ENCODE results near the gene CUL7. TPM values are rescaled to one million over a fixed set of nuclear protein-coding genes. Genes with fewer than 3 reads are reported as not detected.

The CUL7 gene
- total and polyA plus RNA-seq, 9 of the 15 experiments (the other 6 are each of a cell fraction or from before 2014, with no cell fraction given): 0.44 to 20.1 (median 8.6) TPM

DNA sequence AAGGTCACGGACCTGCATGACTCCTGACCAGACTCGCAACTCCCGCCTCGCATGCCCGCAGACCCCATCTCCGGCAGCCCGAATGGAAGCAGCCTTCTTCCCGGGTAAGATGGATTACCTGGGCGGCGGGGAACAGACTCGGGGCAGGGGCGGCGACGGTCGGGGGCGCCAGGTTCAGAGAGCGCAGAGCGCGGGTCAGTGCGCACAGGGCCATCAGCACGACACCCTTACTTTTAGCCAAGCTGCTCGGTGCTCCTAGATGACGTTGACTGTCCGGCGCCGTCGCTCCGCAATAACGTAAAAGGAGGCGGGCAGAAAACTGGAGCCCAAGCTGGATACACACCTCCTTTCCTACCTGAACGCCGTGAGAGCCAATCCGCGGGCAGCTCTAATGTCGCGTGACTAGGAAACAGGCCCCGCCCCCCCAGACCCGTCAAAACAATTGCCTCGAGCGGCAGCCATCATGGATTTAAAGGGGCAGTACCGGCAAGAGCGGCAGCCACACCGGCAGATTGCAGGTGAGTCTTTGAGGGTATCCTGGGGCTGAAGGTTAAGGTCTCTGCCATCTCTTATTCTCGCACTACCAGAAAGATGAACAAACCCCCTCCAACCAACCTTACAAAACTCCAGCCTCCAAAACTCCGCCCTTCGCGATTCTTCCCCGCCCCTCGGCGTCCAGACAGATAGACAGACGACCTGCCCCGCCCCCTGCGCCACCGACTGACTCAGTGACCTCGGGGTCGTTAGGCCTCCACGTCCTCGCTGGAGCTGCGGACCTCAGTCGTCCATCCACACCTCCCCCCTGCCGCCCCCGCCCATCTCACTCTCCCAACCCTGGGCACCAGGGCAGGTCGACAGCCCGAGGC is 5.8 kb upstream of the CUL7 start, which contains the start of the genes KLC4 and MRPL2 (continued):
- 0 out of 2 replicates have a peak, but pooled peaks have one; percentile 14 for TF ChIP-seq KLF6 (CRISPR knock-in tag; IDR thresholded peaks at IDR 0.05; ENCODE audit: borderline replicate concordance)
- TF ChIP-seq ZNF23 (CRISPR knock-in tag; IDR thresholded peaks at IDR 0.05): no peak
- TF ChIP-seq GABPB1 (CRISPR knock-in tag; IDR thresholded peaks at IDR 0.05): peak; percentile 62; the same call in 1 of the 2 replicates
- TF ChIP-seq HDAC3 (IDR thresholded peaks at IDR 0.05; ENCODE audit: borderline replicate concordance, partially characterized antibody): no peak
- TF ChIP-seq, protein P1, sequence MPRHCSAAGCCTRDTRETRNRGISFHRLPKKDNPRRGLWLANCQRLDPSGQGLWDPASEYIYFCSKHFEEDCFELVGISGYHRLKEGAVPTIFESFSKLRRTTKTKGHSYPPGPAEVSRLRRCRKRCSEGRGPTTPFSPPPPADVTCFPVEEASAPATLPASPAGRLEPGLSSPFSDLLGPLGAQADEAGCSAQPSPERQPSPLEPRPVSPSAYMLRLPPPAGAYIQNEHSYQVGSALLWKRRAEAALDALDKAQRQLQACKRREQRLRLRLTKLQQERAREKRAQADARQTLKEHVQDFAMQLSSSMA (CRISPR knock-in tag; IDR thresholded peaks at IDR 0.05): no peak
- TF ChIP-seq ZNF263 (CRISPR knock-in tag; IDR thresholded peaks at IDR 0.05; ENCODE audit: borderline replicate concordance): peak; percentile 50; the same call in 1 of the 2 replicates
- no peak for TF ChIP-seq RBM15 (IDR thresholded peaks at IDR 0.05; ENCODE audit: insufficient read depth, low read length)
- no peak for TF ChIP-seq MTF1 (CRISPR knock-in tag; IDR thresholded peaks at IDR 0.05; ENCODE audit: borderline replicate concordance)
- TF ChIP-seq, protein P2, sequence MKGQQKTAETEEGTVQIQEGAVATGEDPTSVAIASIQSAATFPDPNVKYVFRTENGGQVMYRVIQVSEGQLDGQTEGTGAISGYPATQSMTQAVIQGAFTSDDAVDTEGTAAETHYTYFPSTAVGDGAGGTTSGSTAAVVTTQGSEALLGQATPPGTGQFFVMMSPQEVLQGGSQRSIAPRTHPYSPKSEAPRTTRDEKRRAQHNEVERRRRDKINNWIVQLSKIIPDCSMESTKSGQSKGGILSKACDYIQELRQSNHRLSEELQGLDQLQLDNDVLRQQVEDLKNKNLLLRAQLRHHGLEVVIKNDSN (CRISPR knock-in tag; IDR thresholded peaks at IDR 0.05): peak; percentile 83
- peak; percentile 94 for TF ChIP-seq POLR2B (IDR thresholded peaks at IDR 0.05; ENCODE audit: low read depth, partially characterized antibody)
- TF ChIP-seq, protein P3, sequence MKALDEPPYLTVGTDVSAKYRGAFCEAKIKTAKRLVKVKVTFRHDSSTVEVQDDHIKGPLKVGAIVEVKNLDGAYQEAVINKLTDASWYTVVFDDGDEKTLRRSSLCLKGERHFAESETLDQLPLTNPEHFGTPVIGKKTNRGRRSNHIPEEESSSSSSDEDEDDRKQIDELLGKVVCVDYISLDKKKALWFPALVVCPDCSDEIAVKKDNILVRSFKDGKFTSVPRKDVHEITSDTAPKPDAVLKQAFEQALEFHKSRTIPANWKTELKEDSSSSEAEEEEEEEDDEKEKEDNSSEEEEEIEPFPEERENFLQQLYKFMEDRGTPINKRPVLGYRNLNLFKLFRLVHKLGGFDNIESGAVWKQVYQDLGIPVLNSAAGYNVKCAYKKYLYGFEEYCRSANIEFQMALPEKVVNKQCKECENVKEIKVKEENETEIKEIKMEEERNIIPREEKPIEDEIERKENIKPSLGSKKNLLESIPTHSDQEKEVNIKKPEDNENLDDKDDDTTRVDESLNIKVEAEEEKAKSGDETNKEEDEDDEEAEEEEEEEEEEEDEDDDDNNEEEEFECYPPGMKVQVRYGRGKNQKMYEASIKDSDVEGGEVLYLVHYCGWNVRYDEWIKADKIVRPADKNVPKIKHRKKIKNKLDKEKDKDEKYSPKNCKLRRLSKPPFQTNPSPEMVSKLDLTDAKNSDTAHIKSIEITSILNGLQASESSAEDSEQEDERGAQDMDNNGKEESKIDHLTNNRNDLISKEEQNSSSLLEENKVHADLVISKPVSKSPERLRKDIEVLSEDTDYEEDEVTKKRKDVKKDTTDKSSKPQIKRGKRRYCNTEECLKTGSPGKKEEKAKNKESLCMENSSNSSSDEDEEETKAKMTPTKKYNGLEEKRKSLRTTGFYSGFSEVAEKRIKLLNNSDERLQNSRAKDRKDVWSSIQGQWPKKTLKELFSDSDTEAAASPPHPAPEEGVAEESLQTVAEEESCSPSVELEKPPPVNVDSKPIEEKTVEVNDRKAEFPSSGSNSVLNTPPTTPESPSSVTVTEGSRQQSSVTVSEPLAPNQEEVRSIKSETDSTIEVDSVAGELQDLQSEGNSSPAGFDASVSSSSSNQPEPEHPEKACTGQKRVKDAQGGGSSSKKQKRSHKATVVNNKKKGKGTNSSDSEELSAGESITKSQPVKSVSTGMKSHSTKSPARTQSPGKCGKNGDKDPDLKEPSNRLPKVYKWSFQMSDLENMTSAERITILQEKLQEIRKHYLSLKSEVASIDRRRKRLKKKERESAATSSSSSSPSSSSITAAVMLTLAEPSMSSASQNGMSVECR (CRISPR knock-in tag; IDR thresholded peaks at IDR 0.05): peak; percentile 88
- TF ChIP-seq ETV5 (CRISPR knock-in tag; IDR thresholded peaks at IDR 0.05; ENCODE audit: low read depth): peak; percentile 50; the same call in 1 of the 2 replicates
- TF ChIP-seq KDM5B (IDR thresholded peaks at IDR 0.05; ENCODE audit: insufficient replicate concordance, low read depth, low read length): peak; percentile 81
- TF ChIP-seq, protein P4, sequence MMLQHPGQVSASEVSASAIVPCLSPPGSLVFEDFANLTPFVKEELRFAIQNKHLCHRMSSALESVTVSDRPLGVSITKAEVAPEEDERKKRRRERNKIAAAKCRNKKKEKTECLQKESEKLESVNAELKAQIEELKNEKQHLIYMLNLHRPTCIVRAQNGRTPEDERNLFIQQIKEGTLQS (IDR thresholded peaks at IDR 0.05): peak; percentile 39; the same call in 1 of the 2 replicates
- TF ChIP-seq, protein P4 (CRISPR knock-in tag; conservative IDR thresholded peaks at IDR 0.05): 0 out of 2 replicates have a peak, but pooled peaks have one; percentile 35
- peak; percentile 84 for TF ChIP-seq EGR1 (conservative IDR thresholded peaks at IDR 0.05)
- TF ChIP-seq, protein P5, sequence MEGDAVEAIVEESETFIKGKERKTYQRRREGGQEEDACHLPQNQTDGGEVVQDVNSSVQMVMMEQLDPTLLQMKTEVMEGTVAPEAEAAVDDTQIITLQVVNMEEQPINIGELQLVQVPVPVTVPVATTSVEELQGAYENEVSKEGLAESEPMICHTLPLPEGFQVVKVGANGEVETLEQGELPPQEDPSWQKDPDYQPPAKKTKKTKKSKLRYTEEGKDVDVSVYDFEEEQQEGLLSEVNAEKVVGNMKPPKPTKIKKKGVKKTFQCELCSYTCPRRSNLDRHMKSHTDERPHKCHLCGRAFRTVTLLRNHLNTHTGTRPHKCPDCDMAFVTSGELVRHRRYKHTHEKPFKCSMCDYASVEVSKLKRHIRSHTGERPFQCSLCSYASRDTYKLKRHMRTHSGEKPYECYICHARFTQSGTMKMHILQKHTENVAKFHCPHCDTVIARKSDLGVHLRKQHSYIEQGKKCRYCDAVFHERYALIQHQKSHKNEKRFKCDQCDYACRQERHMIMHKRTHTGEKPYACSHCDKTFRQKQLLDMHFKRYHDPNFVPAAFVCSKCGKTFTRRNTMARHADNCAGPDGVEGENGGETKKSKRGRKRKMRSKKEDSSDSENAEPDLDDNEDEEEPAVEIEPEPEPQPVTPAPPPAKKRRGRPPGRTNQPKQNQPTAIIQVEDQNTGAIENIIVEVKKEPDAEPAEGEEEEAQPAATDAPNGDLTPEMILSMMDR (IDR thresholded peaks at IDR 0.05 in 2 of 3, conservative IDR thresholded peaks at IDR 0.05 in 1 of 3; ENCODE audit: insufficient read depth in 2 of 3, low read depth in 1 of 3, low read length in 3 of 3): no peak
